Stimulated activated CD4-positive, alpha-beta T cell treated with anti-CD3 and anti-CD28 coated beads, Interleukin-2, amount 100 ng/mL, for 24 hours (primary cell): ENCODE measurements around the gene KRTDAP.
"Not testable (repeated sequence)": the region's sequence is repeated elsewhere in the genome, so short reads cannot be mapped to it uniquely, and the experiment has no call there.

ENCODE experiments used
- DNase-seq, 2 donors: peaks; one replicate each; pipeline ENCODE4 v3.0.0-alpha.2; 2020

Gene KRTDAP

DNA sequence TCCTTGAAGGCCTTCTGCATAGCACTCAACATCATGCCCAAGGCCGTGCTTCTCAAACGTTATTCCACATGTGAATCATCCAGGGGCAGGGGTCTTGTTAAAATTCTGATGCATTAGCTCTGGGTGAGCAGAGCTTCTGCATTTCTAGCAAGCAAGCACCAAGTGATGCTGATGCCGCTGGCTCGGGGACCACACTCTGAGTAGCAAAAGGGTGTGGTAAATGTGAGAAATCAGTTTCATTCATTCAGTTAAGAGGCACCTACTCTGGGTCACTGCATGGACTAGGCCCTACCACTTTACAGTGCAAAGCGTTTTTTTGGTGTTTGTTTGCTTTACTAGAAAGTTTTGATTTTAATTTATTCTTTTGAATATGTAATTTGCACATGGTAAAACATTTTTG lies 7.2 kb downstream of the KRTDAP start:
- DNase-seq, result no peak

DNA sequence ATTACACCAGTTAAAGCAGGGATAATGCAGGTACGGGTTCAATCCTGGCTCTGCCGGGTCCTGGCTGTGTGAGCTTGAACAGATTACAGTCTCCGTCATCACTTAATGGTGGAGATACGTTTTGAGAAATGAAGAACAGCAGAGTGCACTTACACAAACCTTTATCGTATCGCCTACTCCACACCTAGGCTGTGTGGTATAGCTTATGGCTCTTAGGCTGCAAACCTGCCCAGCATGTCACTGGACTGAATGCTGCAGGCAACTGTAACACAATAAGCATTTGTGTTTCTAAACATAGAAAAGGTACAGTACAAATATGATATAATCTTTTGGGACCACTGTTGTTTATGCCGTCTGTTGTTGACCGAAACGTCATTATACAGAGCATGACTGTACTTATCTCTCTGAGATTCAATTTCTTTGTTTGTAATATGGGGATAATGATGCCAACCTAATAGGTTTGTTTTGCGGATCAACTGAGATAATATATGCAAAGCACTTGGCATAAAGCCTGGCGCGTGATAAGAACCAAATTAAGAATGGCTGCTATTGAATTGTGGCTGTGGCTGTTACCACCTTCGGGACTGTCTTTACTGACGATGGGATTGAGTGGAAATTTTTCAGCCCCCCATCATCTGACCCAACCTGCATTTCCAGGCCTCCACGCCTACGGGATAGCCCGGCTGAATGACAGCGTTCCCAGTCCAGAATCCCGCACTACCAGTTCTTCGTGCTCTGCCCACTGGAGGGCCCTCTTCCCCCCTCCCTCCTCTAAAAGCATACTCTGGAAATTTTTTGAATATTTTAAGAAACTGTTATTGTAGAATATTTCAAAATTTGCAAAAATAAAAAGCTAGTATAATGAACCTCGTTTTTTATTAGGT lies 11.2 kb downstream of the KRTDAP start:
- DNase-seq, result no peak

DNA sequence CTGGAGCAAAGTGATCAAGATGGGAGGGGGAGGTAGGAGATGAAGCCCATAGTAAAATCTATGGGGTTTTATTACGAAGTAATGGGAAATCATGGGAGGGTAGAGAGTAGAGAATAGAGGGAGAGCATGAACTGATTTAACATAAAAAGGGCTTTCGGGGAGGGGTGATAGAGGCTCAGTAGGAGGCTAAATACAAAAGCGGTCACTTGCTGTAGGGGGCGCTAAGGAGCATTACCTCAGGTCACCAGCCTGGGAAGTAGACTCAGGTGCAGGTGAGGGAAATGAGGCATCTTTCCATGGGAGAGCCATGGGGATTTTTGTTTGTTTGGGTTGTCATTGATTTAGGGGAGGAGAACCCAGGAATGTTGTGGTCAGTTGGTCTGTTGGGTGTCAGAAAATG lies 14.1 kb downstream of the KRTDAP start:
- peak in 1 of 2 donors; percentile 30 for DNase-seq

DNA sequence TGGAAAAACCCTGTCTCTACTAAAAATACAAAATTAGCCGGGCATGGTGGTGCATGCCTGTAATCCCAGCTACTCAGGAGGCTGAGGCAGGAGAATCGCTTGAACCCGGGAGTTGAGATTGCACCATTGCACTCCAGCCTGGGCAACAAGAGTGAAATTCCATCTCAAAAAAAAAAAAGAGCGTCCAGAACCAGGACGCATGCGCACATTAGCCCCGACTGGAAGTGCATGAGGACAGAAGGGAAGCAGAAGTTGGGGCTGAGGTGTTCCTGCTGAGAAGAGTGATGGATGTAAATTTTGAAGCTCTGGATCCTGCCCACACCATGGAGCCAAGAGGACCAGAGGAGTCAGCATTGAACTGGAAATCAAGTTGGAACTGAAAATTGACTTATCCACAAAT lies 15.7 kb downstream of the KRTDAP start:
- DNase-seq, result not testable (repeated sequence)

DNA sequence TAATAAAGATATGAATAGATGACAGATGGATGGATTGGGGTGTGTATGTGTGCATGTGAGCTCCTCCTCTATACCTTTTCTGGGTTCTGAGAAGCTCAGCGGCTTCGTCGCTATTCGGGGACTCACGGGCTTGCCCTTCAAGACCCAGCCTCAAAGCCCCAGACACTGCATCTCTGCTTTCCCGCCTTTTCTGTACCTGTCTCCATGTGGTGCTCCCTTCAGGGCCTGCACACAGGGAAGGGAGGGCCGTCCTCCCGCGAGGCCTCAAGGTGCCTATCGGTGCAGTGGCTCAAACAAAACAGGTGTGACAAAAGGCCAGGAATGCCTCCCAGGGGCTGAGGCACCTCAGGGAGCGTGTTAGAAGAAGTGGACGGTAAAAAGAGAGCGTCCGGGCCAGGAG lies 16.2 kb downstream of the KRTDAP start:
- DNase-seq, result no peak

DNA sequence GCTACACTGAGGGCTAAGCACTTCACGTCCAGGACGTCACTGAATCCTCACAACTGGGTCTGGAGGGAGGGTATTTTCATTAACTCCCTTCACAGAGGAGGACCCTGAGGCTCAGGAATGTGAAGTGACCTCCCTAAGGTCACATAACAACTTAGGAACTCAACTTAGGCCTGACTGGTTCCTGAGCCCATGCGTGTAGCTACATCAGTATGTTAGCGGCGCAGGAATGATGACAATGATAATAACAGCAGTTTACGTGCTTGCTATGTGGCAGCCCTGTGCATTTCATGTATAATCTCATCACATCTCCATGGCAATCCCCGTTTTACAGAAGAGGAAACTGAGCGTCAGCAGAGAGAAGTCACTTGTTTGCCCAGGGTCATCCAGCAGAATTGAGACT lies 18.3 kb downstream of the KRTDAP start:
- no peak for DNase-seq

DNA sequence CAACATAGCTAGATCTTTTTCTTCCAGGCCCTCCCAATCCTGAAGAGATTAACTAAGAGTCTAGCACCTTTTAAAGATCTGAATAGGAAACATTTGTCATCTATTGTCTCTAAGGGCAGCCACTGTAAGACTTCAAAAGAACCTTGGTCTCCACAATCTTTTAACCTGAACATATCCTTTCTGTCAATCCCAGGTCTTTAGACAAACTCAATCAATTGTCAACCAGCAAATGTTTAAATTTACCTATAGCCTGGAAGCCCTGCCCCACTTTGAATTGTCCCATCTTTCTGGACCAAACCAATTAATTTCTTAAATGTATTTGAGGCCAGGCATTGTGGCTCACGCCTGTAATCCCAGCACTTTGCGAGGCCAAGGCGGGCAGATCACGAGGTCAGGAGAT lies 19.2 kb downstream of the KRTDAP start:
- DNase-seq, result not testable (repeated sequence)

DNA sequence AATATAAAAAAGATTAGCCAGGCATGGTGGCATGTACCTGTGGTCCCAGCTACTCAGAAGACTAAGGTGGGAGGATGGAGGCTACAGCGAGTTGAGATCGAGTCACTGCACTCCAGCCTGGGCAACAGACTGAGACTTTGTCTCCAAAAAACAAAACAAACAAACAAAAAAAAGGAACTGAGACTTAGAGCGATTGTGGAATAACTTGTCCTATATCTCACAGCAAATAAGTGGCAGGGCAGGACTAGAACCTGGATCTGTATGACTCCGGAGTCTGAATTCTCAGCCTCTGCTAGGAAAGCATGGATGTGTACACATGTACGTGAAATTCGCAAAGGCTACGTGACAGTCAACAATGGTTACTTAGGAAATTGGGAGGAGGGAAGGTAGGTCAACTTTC lies 20.1 kb downstream of the KRTDAP start:
- DNase-seq, result no peak

DNA sequence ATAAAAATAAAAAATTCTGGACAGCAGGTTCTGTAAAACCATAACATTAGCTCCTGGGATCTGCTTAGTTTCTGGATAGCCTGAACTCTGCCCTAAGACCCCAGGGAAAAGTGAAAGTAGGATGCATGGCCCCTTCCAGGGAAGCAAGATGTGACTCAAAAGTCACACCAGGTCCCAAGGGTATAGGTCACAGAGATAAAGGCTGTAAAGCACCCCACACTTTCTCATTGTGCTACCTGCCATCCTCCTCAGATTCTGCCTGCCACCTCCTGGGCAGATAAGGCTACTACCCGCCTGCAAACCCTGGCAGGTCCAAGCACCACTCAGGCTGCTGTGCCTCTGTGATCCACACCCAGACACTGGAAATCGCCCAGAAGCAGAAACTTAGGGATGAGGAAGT lies 21.6 kb downstream of the KRTDAP start:
- peak; percentile 54 to 64 for DNase-seq

DNA sequence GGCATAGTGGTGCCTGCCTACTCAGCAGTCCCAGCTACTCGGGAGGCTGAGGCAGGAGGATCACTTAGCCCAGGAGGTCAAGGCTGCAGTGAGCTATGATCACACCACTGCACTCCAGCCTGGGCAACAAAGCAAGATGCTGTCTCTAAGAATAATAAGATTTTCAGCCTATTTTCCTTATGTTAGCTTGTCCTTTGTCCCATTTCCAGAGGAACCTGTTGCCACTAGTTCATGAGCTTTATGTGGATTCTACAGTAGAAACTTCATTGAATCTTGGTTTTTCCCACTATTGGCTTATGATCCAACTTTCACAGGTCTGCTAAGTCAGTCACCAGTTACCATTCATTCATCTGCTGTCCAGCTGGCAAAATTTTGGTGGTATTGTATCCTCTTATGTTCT lies 24.0 kb downstream of the KRTDAP start:
- no peak for DNase-seq

DNA sequence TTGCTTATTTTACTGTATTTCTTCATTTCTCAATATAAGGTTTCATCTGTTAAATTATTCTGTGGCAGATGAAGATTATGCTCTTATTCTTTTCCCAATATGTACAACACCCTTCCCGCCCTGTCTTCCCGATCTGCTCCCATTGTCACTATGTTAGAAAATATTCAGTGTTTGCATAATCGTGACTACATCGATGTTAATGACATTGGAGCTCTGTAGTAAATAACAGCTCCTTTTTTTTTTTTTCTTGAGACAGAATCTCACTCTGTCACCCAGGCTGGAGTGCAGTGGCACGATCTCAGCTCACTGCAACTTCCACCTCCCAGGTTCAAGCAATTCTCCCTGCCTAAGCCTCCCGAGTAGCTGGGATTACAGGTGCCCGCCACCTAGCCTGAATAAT lies 27.3 kb downstream of the KRTDAP start:
- not testable (repeated sequence) for DNase-seq

DNA sequence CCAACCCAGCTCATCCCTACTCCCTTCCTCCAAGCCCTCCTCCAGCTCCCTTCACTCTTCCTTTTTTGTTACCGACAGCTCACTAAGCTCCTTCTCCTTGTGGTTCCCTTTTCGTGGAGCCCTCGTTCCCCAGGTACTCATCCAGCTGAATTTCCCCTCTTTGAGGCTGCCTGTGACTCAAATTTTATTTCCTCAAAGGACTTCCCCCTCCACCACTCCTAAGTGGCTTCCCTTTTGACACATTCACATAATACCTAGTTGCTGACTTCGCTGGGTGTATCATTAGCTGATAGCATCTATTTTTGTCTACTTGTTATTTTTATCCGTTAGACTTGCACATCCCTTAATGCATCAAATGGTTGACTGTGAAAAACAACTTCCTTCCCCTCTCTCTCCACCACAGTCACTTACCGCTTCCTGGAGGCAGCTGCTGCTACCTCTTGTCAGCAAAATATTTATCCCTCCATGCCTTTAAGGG lies 27.7 kb downstream of the KRTDAP start:
- DNase-seq, result peak in 1 of 2 donors; percentile 28

DNA sequence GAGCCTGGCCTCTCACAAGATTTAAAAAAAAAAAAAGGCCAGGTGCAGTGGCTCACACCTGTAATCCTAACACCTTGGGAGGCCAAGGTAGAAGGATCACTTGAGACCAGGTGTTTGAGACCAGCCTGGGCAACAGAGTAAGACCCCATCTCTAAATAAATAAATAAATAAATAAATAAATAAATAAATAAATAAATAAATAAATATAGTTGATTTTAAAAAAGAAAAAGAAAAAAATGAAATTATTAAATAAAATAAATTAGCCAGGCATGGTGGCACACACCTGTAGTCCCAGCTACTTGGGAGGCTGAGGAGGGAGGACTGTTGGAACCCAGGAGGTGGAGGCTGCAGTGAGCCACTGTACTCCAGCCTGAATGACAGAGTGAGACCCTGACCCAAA lies 28.5 kb downstream of the KRTDAP start:
- not testable (repeated sequence) for DNase-seq

DNA sequence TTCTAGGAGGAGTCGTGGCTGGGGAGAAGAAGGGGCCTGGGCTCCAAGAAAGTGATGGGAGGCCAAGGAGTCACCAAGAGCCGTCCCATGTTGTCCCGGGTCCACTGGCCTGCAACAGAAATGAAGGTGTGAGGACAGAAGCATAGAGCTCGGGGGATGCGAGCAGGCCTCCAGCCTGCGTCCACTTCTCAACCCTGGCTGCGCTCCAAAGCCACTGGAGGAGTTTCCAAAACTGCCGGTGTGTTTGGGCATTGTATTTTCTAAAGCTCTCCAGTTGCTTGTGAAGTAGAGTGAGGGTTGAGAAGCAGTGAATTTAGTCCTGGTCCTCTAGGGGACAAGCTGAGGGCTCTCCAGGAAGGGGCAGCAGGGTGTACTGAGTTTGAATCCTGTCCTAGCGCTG lies 29.2 kb downstream of the KRTDAP start:
- no peak for DNase-seq

DNA sequence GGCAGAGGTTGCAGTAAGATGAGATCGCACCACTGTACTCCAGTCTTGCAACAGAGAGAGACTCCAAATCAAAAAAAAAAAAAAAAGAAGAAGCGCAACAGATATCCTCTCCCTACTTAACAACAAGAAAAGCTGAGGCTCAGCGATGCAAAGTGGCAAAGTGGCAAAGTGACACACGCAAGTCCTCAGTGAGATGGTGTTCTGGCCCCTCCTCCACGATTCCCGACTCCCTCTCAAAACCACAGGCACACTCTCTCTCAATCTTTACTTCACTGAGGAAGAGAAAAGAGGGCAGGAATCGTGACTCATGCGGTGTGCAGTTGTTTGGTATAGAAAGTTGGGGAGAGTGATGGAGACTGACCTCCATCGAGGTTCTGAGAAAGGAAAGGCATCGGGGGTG lies 29.7 kb downstream of the KRTDAP start:
- no peak for DNase-seq

DNA sequence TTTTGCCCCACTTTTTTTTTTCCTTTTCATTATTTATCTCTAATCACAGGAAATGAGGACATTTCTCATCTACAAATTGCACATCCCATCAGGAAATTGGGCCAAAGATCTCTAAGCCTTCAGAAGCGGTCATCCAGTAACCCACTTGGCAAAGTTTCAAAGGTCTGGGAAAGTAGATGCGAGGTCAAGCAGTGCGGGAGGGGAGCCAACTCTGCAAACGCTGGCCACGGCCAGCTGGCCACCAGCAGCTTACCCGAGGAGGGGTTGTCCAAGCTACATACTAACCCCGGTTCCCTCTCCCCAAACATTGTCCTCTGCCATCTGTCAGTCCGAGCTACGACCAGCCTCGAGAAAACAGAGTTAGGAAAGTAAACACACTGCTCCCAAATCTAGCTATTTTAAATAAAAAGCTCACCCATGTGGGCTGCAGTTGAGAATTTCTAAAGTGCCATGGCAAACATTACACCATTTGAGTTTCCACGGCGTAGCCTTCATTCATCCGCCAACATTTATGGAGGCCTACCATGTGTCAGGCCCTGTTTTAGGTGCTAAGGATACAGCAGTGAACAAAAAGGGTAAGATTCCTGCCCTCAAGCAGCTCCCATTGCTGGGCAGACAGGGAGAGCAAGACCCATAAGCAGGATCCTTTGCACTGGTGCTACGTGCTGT lies 30.7 kb downstream of the KRTDAP start:
- DNase-seq, result no peak

DNA sequence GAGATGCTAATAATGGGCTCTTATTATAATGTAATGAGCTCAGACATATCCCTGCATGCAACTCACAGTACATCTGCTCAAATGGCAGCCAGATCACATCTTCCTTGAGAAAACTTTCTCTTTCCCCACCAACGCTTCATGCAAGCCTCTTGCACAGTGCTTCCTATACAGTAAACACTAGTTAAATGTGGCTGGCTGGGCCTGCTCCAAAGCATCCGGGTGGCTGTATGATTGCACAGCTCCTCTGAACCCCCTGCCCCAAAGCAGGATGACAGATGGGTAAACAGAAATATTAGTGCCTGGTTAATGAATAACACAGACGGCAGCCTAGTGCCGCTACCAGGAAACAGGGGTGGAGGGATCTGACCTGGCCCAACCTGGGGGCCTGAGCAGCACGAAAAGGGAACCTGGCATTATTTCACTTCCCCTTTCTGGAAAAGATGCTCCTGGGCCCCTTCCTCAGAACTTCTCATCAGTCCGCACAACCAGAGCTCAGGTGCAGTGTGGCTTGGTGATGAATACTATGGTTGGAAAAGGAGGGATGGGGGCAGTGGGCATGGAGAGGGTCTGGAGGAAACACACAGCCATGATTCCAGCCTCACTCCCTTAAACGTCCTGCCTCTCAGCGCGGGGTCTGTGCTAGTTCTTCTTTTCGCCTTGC lies 31.4 kb downstream of the KRTDAP start:
- DNase-seq, result no peak

DNA sequence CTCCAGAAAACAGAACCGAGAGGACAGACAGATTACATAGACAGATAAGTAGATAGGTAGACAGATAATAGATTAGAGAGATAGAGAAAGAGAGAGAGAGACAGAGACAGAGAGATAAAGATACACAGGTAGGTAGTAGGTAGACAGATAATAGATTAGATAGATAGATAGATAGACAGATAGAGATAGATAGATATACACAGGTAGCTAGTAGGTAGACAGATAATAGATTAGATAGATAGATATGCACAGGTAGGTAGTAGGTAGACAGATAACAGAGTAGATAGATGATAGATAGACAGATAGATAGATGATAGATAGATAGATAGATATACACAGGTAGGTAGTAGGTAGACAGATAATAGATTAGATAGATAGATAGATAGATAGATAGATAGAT lies 32.1 kb downstream of the KRTDAP start:
- no peak for DNase-seq

DNA sequence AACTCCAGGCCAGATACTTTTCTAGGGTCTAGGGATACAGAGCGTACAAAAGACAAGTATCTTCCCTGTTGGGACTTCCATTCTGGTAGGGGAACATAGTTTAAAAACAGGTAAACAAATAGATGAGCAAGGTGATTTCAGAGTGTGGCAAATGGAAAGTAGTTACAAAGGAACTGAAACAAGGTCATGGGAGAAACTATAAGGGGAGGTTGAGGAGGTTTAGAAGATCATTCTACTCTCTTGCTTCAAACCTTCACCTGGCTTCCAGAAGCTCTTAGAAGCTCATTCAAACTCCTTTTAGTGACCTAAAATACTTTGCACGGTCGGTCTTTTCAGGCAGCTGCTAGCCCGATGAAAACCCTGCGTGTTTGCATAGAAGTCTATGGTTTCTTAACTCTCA lies 33.1 kb downstream of the KRTDAP start:
- DNase-seq, result no peak

DNA sequence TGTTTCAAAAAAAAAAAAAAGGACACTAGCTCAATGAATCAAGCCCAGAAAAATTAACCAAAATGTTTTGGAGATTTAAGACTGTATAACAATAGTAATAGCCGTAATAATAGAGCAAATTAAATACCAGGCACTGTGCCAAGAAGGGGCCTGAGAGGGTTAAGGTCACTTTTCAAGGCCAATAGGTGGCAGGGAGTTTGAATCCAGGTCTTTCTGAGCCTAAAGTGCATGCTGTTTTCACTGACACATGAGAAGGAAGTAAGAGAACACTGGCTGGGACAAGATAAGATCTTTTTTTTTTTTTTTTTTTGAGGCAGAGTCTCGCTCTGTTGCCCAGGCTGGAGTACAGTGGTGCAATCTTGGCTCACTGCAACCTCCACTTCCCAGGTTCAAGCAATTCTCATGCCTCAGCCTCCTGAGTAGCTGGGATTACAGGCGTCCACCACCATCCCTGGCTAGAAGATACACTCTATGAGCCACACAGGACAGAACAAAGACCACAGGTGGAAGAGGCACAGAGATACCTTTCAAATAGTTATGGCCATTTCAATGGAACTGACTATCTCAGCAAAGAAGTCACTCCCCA lies 34.6 kb downstream of the KRTDAP start:
- no peak for DNase-seq

DNA sequence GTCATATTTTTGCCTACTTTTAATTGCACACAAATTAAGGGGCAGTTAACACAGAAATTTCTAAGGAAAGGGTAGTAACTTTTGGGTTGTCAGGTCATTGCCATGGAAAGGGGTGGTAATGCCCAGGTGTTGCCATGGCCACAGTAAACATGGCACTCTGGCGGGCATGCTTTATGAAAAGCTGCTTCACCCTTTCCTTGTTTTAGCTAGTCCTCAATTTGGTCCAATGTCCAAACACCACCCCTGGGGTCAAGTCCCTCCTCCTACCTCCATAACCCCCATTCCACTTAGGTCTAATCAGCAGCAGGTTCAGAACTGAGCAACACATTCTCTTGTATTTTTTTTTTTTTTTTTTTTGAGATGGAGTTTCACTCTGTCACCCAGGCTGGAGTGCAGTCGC lies 35.6 kb downstream of the KRTDAP start:
- no peak for DNase-seq

DNA sequence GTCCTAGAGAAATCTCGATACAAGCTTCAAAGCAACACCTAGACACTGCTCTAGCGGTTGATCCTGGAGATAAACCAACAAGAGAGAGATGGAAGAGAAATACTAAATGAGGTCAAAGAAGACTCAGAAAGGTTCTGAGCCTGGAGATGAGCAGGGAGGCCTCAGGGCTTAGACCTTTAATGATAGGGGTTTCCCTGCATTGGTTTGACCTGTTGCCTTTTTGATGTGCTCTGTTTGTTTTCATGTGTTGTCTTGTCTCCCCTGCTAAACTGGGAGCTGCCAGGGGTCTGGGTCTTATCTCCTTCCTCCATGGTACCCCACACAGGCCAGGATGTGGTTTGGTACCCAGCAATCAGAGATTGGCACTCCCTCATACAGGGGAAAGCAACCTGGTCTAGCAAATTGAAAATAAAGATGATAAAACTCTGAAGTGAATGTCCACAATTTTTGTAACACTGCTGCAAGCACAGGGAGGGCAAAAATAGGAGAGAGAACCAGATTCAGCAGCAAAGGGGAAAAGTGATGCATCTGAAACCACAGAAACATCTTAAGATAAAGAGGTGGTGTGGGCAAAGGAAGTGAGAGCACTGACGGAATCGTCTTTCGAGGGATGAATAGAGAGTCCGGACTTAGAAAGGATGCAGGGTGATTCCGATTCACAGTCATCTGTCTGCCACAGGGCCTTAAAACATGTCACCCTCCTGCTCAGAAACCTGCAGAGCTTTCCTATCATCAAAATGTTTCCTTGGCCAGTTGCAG lies 38.7 kb downstream of the KRTDAP start:
- DNase-seq, result peak in 1 of 2 donors; percentile 20
